CD4-positive, alpha-beta T cell treated with Interleukin-4 for 4 hours (primary cell): Measurements from ENCODE around the gene MAP2.

ENCODE experiments used
- DNase-seq: peaks from one replicate; pipeline ENCODE4 v3.0.0-alpha.2; 2020

Gene MAP2, protein sequence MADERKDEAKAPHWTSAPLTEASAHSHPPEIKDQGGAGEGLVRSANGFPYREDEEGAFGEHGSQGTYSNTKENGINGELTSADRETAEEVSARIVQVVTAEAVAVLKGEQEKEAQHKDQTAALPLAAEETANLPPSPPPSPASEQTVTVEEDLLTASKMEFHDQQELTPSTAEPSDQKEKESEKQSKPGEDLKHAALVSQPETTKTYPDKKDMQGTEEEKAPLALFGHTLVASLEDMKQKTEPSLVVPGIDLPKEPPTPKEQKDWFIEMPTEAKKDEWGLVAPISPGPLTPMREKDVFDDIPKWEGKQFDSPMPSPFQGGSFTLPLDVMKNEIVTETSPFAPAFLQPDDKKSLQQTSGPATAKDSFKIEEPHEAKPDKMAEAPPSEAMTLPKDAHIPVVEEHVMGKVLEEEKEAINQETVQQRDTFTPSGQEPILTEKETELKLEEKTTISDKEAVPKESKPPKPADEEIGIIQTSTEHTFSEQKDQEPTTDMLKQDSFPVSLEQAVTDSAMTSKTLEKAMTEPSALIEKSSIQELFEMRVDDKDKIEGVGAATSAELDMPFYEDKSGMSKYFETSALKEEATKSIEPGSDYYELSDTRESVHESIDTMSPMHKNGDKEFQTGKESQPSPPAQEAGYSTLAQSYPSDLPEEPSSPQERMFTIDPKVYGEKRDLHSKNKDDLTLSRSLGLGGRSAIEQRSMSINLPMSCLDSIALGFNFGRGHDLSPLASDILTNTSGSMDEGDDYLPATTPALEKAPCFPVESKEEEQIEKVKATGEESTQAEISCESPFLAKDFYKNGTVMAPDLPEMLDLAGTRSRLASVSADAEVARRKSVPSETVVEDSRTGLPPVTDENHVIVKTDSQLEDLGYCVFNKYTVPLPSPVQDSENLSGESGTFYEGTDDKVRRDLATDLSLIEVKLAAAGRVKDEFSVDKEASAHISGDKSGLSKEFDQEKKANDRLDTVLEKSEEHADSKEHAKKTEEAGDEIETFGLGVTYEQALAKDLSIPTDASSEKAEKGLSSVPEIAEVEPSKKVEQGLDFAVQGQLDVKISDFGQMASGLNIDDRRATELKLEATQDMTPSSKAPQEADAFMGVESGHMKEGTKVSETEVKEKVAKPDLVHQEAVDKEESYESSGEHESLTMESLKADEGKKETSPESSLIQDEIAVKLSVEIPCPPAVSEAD (N-terminal part only)

DNA sequence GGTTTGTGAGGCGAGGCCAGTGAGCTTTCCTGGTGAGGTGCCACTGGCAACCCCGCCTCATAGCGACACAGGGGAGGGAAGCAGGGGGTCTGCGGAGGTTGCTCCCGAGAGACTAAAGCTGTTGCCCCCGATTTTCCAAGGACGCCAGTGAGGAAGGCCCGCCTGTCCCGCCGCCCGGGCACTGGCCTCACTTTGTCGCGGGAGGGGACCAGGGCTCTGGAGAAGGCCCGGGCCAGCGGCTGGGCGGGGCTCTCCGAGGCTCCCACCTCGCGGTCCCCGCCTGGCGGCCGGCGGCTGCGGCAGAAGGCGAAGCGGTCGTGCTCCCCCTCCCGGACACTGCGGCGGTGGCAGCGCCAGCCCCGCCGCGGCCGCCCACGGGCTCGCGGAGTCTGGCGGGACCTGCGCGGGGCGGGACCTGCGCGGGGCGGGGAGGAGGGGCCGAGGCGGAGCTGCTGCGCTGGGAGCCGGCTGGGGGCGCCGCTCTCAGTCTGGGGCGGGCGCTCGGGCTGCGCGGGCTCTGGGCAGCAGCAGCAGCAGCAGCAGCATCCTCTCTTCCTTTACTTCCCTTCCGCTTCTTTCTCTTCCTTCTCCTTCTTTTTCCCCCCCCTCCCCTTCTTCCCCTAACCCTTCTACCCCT lies at the start of gene MAP2:
MAP2 (plus strand) TSS at position 486 of the 637 bp plus-strand sequence. CDS start 229,124 bp downstream, outside the sequence.
- peak; percentile 17 for DNase-seq

DNA sequence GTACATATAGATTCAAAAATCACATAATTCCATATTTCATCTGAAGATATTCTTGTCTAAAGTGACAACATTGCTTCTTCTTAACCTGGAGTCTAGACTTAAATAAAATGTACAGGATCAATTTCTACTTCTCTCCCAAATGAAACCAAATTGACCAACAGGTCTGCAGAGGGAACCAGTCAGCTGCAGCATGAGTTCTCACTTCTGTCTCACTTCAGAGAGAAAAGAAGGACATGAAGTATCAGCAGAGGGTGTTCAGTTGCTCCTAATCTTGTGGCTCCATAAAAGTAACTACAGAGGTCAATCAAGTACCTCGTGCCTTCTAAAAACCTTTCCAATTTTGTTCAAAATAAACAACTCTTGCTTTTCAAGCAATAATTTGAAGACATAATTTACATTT lies 47.2 kb upstream of the MAP2 start:
- no peak for DNase-seq

DNA sequence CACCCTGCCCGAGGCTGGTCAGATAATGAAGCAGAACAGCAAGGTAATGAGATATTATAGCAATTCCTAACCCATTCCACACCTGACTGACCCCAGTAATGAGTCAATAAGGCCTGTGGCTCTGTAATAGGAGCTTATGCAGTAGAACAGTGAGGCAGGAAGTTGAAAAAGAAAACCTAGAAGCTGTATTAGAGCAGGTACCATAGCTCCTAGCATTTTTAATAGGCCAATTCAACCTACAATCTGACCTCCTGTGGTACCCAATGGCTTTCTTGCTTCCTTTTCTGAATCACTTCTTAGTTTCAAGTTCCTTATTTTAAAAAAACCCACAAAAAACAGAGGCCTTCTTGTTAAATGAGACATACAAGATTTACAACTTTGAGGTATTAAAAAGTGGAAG lies 43.6 kb upstream of the MAP2 start:
- DNase-seq = no peak

DNA sequence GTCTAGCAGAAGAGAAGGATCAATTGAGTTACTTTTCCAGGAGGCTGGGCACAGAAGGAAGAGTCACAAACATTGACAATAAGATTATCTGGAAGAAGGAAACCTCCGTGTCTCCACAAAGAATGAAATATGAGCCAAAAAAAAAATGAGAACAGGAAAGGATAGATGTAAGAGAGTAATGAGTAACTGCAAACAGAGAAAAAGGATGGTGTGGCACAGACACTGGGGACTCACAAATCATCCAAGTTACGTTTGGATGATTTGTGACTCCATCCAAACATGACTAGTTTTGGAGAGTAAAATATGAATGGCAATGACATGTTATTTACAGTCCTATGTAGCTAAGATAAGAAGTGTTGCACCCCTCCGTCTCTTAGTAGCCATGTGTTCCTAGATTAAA lies 42.8 kb upstream of the MAP2 start:
- DNase-seq = no peak

DNA sequence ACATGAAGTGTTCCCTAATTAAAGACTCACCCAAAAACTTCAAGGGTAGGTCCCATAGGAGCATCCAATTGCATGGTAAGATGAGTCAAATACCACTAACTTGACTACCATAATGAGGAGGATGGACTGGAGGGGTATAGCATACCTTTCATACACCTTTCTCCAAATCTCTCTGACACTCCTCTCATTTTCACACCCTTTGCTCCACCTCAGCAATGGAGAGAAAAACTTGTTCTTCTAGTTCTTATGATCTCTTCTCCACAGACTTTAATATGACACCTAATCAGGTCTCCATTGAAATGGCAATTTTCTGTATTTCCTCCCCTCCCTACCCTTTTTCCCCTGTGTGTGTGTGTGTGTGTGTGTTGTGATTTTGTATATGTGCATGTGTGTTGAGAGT lies 41.1 kb upstream of the MAP2 start:
- DNase-seq = no peak

DNA sequence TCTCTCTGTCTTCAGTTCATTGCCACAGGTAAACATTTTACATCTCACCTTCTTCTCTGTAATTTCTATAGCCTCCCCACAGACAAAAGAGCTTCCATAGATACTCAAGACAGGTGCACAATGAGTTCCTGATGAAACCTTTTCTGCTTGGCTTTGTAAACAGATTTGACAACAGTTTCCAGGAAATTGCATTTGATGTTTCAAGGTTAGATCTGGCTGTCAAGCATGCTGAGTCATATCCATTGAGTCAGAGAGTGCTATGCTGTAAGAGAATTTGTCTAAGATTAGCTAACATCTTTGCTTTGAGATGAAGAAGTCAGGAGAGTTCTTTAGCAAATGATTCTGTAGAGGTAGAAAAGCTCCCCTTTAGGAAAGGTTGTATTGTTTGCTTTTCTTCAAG lies 40.6 kb upstream of the MAP2 start:
- no peak for DNase-seq

DNA sequence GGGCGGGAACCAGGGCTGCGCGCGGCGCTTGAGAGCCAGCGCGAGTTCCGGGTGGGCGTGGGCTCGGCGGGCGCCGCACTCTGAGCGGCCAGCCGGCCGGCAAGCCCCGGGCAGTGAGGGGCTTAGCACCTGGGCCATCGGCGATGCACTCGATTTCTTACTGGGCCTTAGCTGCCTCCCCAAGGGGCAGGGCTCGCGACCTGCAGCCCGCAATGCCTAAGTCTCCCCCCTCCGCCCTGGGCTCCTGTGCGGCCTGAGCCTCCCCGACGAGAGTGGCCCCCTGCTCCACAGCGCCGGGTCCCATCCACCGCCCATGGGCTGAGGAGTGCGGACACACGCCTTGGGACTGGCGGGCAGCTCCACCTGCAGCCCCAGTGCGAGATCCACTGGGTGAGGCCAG lies 36.5 kb upstream of the MAP2 start:
- no peak for DNase-seq

DNA sequence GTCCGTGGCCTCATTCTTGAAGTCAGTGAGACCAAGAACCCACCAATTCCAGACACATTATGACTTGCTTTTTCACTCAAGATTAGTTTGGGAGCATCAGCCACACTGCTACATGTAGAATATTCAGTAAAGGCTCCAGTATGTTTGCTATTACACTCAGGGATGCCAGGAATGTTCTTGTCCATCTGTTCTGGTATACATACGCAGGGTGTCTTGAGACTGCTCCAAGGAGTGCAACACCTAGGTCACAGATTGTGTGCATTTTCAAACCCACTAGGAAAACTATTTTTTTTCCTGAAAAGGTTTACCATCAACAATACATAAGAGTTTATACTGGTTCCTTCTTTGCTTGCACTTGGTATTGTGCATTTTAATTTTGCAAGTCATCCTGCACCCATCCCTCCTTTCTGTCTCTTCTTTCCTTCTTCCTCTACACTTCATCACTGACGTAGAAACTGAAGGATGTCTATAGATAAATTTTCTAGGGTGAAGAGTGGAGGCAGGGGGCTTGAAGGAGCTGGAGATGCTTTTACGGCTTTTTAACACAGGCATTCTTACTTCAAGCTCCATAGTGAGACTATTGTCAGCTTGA lies 35.3 kb upstream of the MAP2 start:
- no peak for DNase-seq

DNA sequence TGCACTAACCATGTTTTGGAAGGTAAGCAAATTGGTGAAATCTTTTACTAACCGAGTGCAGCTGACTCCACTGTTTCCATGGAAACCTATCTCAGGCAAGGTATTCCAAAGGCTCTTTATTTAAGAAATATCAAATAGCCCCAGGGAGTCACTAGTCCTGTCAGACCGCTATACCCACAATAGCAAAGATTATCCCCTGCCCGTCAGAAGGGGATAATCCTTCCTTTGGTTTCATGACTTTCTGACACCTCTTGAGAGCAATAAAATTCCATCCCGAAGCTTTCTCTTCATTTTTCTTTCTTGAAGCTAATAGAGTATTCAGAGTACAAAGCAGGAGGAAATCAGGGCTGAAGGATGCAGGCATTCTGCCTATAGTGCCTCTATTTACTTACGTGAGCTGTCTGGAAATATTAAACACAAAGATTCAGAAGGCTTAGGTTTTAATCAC lies 34.7 kb upstream of the MAP2 start:
- DNase-seq = no peak

DNA sequence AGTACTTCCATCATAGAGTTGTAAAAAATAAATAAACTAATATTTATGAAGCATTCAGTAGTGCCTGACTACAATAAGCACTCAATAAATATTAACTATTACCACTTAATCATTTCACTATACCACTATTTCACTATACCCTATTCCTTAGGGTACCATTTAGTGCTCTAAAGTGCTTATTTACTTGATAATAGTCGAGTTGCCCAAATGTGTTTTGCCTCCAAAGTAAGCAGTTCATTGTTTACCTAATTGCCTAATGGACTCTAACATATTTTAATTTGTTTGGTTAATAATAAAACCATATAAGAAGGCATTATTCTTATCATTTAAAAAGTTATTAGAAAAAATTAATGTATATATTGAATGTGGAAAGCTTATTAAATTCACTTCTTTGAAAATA lies 33.0 kb upstream of the MAP2 start:
- no peak for DNase-seq

DNA sequence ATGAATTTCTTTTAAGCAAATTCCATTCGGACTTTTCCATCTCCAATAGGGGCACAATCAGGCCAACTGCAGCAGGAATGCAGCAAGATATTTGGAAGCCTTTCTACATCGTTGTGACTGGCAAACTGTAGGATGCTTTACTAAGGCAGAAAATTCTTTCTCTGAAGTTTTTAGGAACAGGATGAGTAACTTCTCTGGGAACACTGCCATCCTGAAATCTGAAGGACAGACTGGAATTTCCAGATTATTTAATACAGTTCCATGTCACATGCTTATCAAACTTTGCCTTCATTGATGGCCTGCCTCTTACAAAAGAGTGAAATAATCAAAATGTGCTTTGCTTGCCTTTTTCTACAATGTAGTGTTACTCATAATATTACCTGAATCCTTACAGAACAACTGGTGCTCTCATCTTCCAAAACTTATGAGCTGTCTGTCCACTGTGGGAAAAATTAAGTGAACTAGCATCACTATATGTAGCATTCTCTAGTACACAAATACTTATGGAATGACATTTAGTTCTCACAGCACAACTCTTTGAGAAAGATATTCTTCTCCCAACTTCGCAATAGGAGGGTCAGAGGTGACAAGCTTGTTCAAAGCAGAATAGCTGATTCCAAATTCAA lies 32.0 kb upstream of the MAP2 start:
- no peak for DNase-seq

DNA sequence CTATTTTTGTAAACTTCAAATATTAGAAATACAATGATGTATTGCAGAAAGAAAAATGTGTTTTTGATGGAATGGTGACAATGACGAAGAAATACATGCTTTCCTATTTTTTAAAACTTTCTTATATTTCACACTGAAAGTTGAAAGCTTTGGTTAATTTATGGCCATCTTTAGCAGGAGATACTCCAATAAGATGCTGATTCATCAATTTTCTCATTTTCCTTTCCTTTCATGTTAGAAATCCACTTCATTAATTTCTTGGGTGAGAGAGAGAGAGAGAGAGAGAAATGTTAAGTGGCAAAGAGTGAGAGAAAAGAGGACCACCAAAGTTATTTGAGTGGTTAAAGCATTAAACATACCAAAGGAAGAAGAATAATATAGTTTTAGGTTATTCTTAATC lies 28.6 kb upstream of the MAP2 start:
- DNase-seq = no peak

DNA sequence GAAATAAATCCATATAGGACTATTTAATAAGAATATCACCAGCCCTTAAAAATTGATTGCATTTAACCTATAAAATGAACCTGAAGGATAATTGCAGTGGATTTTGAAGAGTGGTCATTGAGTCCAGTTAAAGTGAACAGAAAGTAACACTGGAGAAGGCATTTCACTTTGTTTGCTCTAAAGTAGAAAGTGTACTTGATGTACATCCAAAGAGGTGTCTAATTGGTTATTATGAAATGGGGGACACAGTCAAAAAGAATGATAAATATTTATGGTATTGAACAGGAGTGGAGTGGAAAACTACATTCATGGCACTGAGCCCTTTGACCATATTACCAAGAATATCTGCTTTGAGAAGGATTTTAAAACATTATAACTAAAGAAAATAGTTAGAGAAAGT lies 28.2 kb upstream of the MAP2 start:
- no peak for DNase-seq

DNA sequence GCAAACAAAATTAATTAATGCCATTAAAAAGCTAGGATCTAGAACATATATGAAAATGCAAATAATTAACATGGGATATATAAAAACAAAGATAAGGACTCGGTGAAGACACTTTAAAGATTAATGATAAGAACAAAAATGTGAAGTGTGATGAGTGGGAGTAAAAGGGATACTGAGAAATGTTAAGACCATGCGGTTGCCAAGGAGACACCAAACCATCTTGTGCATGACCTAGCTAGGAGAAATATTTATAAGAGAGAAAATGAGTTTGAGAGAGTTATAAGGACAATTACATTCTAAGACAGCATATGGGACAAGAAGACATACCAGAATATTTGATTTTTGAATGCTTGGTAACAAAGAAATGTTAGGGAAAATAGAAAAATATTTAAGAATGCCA lies 25.4 kb upstream of the MAP2 start:
- no peak for DNase-seq

DNA sequence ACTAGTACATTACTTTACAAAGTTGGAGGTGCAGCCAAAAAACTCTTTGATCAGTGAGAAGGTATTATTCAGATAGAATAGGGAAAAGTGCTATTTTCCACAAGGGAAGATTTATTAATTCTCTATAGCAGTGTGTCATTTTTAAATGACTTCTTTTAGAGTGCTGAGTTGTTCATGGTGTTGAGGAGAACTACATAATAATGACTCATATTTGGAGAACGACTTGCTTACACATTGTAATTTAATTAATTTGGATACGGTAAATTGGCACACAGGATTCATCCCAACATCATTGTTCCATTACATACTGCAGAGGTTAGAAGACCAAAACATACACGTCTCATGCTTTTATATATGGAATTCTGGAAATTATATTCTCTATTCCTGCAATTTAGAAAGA lies 22.1 kb upstream of the MAP2 start:
- no peak for DNase-seq

DNA sequence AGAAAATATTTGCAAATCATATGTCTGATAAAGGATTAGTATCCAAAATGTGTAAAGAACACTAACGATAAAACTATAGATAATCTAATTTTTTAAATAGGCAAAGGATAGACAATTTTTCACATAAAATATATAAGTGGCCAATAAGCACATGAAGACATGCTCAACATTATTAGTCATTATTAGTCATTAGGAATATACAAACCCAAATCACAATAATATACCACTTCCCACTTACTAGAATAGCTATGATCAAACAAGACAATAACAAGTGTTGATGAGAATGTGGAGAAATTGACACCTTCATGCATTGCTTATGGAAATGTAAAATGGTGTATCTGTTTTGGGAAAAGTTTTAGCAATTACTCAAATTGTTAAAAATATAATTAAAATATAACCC lies 12.6 kb upstream of the MAP2 start:
- DNase-seq = no peak

DNA sequence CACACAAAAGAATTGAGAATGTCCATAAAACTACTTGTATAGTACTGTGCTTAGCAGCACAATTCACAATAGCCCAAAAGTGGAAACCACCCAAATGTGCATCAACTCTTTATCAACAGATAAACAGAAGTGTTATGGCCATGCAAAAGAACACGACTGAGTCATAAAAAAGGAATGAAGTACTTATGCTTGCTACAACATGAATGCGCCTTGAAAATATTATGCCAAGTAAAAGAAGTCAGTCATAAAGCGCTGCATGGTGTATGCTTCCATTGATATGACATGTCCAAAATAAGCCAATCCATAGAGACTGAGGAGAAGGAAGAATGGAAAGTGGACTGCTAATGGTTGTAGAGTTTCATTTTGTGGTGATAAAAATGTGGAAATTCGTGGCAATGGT lies 12.1 kb upstream of the MAP2 start:
- DNase-seq = no peak

DNA sequence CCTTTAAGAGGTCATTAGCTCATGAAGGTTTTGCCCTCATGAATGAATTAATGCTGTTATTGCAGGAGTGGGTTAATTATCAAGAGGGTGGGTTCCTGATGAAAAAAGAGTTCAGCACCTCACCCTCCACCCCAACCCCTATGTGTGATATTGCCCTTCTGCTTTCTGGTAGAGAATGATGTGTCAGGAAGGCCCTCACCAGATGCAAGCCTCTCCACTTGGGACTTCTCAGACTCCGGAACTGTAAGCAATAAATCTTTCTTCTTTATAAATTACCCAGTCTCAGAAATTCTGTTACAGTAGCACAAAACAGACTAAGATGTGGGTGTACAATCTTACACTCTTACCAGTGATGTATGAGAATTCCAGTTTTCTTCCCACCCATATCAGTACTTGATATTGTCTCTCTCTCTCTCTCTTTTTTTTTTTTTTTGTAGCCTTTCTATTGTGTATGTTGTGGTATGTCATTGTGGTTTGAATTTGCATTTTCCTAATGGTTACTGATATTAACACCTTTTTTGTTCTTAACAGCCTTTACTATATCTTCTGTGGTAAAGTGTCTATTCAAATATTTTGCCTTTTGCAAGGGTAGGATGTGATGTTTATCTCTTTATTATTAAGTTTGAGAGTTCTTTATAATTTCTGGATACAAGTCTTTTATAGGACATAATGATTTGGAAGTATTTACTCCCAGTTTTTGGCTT lies 10.4 kb upstream of the MAP2 start:
- no peak for DNase-seq

DNA sequence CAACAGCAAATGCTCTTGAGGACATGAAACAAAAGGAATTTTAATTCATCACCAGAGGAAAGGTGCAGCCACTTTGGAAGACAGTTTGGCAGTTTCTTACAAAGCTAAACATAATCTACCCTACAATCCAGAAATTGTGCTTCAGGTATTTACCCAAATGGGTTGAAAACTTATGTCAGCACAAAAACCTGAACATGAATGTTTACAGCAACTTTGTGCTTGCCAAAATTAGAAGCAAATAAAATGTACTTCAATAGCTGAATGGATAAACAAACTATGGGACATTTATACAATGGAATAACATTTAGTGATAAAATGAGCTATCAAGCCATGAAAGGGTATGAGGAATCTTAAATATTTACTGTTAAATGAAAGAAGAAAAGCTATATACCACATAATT lies 6.9 kb upstream of the MAP2 start:
- no peak for DNase-seq

DNA sequence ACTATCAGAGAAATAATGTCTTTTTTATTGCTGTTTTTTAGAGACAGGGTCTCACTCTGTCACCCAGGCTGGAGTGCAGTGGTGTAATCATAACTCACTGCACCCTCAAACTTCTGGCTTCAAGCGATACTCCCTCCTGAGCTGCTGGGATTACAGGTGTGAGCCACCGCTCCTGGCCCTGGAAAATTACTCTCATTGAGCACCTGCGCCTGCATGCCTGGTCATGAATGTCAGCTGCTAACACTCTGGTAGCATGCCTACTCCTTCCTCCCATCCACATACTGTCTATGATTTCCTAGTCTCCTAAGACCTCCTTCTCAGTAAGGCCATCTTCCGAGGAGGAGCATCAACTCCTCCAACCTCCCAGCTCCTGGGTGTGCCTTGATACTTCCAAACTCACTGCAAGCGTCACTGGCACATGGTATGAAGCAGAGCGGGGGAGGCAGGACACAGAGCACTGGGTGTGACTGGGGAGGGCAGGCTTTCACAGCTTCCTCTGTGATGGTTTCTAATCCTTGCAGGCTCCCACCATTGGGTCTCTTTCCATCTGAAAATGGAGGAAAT lies 1.6 kb upstream of the MAP2 start:
- no peak for DNase-seq

DNA sequence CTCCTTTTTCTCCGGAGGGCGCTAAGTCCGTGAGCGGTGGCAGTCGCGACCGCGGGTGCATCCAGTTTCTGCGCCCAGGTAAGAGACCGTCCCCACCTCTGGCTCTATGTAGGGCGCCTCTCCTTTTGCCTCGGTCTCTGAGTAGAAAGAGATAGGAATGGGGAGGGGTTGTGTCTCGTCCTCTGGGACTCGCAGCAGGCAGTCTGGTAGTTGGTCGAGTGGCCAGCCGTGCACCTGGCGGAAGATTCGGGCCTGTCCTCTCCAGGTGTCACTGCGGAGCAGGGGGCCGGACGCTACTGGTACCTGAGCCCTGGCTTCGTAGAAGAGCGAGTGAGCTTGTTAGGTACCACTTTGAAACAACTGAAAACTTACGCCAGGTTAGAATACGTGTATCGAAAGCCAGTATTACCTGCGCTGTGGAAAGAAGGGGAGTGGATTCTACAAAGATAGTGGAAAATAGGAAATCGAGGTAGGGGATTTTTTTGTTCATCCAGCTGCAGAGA lies 403 bp downstream of the MAP2 start:
- DNase-seq = no peak
